ENCODE results near the gene ATP1A4.

- no peak for TF ChIP-seq USF2 (IDR thresholded peaks at IDR 0.05; ENCODE audit: low read length)
- no peak for TF ChIP-seq SRF (IDR thresholded peaks at IDR 0.05; ENCODE audit: low read depth, low read length)
- no peak for TF ChIP-seq SP1 (IDR thresholded peaks at IDR 0.05; ENCODE audit: low read depth, low read length)
- no peak for TF ChIP-seq EP300 (IDR thresholded peaks at IDR 0.05; ENCODE audit: borderline replicate concordance in 1 of 2, low read depth in 2 of 2, low read length in 2 of 2)
- no peak for TF ChIP-seq CTCF (IDR thresholded peaks at IDR 0.05; ENCODE audit: control extremely low read depth in 1 of 3, insufficient read depth in 1 of 3, low read depth in 1 of 3, low read length in 3 of 3)
- no peak for TF ChIP-seq KDM5A (IDR thresholded peaks at IDR 0.05; ENCODE audit: low read length)
- no peak for TF ChIP-seq MAX (IDR thresholded peaks at IDR 0.05)
- no peak for TF ChIP-seq ATF3 (IDR thresholded peaks at IDR 0.05; ENCODE audit: insufficient read depth, low read depth, low read length)
- no peak for TF ChIP-seq EZH2 (IDR thresholded peaks at IDR 0.05; ENCODE audit: low read depth, low read length, severe bottlenecking)
- no peak for TF ChIP-seq MAFK (IDR thresholded peaks at IDR 0.05; ENCODE audit: low read depth, low read length)
- TF ChIP-seq CHD2 (IDR thresholded peaks at IDR 0.05; ENCODE audit: low read length), result no peak
- no peak for TF ChIP-seq GTF2F1 (IDR thresholded peaks at IDR 0.05; ENCODE audit: borderline replicate concordance, low read depth, low read length)
Measured at GRCh38 chr1:160207771-160208556, 56.6 kb downstream of the ATP1A4 start.
